NOMO-1 treated with dmso at 0.1 percent for 144 hours (cell line): ENCODE results near the gene MICAL3.

ENCODE experiments used
- DNase-seq: peaks from one replicate; lab custom pipeline; 2025; ENCODE audit not compliant: unreplicated experiment; lab: John Stamatoyannopoulos, UW

Gene MICAL3

DNA sequence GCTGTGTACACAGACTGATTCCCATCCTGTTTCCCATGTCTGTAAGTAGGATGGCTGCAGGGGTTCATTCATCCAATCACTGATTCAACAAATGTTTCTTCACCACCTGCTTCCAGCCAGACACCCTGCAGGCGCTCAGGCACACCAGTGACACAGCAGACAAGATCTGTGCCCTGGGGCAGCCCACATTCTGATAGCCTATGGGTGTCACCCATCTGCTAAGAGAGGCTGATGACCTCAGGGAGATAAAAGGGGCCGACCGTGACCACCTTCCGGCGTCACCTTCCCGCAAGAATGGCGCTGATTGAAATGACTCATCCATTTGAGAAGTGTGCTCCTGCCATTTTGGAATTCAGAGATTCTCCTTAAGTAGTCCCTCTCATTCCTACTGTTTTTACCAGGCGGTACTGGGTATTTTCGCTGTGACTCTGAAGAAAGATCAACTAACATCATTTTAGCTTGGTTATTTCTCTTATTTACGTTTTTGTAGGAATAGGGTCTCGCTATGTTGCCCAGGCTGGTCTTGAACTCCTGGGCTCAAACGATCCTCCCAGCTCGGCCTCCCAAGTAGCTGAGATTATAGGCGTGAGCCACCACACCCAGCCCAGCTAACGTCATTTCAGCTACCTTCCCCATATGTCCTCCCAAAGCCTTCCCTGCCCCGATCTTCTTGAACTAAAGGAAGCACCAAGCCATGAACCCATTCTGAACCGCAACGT lies 176.8 kb downstream of the MICAL3 start:
- no peak for DNase-seq

DNA sequence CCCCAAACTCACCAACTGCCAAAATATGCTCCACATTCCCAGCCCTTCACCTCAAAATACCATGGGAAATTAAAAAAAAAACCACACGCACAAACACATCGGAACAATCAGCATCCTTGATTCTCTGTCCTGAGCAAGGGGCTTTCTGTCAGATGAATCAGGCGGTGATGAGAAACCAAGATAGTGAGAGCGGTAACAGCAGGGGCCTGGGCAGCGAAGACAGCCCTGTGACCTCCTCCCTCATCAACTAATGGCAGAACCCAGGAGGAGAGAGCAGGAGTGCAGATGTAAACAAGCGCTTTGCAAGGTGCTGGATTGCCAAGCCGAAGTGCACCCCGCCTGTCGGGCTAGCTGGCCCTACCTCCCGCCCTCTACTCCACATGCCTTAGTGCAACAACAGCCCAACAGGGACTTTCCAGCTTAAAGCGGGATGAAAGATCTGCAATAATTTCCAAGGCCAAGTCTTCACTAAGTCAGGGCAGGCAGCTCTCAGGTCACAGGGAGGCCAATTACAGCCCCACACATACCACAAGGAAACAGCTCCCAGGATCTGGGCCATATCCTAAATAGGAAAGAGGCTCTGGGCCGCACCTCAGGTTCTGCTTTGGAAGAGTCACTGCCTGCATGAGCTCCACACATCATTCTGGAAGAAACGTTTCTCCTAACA lies 177.9 kb downstream of the MICAL3 start:
- no peak for DNase-seq

DNA sequence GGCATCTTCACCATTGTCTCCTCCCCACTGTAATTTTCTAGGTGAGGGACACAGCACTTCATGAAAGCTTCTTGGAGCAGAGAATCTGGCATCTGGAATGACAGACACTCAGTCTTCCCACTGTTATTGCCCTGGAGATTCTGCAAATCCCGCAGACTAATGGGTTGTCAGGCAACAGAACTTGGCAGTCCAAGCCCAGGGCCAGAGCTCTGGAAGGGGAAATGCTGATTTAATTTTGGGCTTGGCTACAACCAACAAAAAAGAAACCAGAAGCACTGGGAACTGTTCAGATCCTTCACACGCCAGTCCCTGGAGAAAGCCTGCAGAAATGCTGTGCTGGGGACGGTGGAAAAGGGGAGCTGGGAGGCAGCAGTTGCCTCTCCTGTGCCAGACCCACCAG lies 178.6 kb downstream of the MICAL3 start:
- no peak for DNase-seq

DNA sequence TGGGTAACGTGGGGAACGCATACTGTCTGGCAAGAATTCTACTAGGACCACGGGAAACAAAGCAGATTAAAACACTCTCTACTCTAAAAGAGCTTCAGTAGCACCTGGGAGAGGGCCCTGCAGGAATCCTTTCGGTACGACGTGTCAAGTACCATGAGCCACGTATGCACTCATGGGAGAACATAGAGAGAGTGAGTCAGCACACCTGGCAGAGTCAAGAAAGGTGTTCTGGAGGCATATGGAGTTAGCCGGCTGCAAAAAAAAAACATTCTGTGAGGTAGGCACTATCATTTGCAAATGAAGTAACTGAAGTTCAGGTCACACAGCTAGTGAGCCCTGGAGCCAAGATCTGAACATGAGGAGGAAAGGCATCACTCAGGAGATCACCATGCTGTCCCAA lies 179.0 kb downstream of the MICAL3 start:
- no peak for DNase-seq

DNA sequence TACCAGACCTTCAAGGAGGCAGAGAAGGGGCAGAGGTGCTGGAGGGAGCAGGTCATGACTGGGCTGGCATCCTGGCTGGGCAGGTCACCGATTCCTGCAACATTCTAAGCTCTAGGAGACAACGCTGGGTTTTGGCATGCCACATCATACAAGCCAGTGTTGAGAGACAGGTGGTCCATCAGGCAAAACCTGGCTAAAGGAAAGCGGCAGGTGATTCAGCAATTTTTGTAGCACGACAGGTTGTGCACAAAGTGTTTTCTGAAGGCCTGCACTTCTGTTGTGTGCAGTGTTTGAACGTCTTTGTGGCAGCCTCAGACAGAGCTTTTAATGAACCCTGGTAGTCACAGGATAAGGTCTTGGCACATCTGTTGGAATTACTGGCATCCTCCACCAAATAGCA lies 180.2 kb downstream of the MICAL3 start:
- no peak for DNase-seq

DNA sequence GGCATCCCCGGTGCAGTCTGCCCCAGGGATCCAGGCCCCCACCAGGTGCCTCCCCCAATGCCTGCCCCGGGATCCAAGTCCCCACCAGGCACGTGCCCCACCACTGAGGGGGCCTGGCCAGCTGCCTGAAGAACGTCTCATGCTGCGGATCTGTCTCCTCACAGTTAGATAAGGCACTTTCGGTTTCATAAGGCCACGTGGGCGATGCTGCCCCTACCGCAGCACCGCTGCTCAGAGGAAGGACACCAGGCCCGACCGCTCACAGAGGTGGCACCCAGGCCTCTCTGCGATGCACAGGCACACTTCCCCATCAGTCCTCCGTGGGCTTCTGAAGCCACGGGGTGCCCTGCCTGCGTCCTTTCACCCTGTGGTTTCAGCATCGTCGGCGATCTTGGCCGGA lies 182.0 kb downstream of the MICAL3 start:
- DNase-seq: no peak

DNA sequence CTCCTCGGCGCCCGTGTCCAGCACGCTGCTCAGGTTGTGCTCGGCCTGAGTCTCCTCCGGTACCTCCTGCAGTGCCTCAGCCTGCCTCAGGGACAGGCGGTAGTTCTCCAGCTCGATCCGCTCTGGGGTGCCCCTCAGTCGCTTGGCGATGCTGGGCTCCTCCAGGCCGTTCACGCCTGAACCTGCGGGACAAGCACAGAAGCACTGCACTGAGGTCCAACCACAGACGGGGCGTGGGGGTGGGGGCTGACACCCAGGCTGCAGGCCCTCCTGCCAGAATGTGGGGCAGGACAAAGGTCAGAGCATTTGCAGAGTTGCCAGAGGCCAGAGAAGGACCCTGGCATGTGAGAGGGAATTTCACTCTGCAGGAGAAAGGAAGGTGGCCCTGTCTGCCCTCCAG lies 182.5 kb downstream of the MICAL3 start:
- DNase-seq: no peak

DNA sequence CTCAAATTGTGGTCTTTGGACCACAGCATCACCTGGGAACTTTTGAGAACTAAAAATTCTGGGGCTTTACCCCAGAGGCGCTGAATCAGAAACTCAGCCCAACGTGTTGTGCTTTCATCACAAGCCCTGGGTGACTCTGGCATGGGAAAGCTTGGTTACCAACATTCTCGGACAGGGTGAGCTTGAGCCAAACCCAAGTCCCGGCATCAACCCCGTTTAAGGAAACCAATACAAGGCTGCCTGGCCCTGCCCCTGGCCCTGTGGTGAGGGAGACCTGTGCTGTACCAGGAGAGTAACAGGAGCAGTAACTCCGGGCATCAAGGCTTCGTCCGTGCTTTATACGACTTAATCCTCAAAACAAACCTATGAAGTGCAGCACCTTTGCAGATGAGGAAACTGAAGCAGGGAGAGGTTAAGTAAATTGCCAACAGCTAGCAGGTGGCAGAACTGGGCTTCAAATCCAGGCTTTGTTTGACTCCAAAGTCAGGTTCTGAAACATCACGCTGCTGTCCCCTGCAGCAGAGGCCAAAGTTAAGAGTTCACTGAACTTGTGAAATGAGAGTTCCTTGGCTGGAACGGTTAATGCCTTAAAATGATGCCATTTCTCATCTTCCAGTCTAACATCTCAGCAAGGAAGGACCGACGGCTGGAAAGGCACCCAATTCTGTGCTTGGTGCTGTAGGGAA lies 186.0 kb downstream of the MICAL3 start:
- DNase-seq: no peak

DNA sequence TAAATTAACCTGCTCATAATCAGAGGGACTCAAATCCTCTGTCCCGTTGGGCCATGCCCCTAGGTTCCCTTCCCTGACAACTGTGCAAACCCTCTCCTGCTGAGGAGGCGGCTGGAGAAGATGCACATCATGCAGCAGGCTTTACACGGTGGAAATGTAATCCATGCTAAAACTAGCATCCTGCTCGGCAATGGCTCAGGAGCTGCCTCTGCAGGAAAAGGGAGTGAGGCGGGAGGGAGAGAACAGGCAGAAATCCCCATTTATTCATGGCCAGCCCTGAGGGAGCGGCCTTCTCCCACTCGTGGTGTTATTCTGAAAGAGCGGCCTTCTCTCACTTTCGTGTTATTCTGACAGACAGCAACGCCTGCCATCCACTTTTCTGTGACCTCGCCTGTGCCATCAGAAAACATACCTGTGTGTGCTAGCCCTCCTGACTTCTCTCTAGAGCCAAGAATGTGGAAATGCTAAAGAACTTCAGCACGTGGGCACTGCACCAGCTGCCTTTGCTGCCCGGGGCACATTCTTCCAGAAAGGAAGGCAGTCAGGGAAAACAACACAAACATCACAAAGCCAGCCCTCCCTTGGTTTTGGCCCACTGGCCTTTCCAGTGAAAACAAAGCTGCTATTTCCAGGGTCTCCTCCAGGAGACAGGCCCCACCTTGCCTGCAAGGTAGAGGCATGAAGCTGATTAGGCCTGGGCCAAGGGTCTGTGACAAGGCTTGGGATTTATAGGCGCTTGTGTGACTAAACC lies 187.2 kb downstream of the MICAL3 start:
- DNase-seq: no peak

DNA sequence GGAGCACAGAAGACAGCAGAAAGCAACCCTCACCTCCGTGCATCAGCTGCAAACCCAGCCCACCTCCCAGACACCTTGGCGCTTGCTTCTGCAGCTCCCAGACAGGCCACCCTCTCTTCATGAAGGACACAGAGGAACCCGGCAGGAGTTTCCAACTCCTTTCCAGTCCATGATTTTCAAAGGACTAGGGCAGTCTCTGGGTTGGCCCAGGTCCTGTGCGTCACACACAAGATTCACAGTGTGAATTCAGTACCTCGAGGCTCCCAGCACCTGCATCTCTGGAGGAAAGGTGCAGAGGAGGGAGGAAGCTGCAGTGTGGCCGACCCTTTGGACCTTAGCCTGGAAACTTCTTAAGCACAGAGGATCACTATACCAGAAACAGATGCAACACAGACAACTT lies 189.1 kb downstream of the MICAL3 start:
- DNase-seq: no peak

DNA sequence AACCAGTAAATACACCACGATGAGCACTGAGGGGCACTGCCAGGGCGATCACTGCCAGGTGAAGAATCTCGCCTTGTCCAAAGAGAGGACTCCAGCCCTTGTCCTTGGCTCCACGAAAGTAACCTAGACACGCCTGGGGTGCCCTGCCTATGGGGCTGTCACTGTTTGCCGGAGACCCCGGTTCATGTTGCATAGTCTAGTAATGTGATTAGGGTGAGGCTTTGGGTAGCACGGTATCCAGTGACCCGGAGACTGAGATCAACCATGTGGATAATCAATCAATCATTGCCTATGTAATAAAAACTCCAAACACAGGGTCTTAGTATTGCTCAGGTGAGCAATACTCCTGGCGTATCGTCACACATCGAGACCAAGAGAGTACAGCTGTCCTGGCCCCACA lies 190.9 kb downstream of the MICAL3 start:
- no peak for DNase-seq

DNA sequence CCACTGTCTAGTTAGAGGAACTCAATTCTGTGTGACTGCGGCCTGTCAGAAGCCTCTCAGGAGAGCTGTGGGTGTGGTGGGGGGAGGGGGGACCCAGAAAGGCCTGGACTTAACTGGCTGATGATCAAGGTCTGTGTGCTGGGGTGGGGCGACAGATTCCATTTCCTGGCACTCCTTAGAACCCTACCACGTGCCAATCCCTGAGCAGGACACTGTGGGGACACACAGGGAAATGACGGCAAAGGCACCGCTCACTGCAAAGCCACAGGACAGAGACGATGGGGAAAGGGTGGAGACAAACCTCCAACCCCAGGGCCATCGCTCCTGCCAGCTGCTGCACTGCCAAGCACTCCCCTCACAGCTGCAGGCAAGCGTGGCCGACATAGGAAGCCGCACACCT lies 191.7 kb downstream of the MICAL3 start:
- DNase-seq: no peak

DNA sequence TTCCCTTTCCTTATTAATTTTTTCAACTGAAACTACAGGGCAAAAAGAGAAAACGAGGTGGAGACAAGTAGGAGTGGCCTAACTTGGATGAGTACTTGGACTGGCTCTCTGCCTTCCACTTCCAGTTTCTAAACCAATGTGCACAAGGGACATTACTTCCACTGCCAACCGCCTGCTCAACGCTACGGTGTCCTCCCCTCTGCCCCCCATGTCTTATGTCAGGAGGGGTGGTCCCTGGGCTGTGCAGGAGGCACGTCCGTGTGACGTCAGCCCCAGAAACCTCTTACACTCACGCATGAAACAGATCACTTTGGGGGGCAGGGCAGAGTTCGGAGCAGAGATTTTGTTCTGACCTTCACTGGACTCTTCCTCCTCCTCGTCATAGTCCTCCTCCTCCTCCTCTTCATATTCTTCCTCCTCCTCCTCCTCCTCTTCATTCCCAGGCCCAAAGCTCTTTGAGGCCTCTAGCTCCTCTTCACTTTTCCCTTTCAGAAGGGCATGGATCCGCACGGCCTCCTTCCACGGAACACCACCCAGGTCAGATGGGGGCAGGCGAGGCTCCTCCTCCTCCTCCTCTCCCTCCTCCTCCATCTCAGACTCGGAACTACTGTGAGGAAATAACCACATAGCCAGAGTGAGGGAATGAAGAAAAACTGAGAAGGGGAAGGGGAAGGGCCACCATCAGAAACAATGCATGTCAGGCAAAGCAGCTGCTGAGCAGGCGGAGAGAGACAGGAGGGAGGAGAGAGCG lies 192.7 kb downstream of the MICAL3 start:
- DNase-seq: no peak

DNA sequence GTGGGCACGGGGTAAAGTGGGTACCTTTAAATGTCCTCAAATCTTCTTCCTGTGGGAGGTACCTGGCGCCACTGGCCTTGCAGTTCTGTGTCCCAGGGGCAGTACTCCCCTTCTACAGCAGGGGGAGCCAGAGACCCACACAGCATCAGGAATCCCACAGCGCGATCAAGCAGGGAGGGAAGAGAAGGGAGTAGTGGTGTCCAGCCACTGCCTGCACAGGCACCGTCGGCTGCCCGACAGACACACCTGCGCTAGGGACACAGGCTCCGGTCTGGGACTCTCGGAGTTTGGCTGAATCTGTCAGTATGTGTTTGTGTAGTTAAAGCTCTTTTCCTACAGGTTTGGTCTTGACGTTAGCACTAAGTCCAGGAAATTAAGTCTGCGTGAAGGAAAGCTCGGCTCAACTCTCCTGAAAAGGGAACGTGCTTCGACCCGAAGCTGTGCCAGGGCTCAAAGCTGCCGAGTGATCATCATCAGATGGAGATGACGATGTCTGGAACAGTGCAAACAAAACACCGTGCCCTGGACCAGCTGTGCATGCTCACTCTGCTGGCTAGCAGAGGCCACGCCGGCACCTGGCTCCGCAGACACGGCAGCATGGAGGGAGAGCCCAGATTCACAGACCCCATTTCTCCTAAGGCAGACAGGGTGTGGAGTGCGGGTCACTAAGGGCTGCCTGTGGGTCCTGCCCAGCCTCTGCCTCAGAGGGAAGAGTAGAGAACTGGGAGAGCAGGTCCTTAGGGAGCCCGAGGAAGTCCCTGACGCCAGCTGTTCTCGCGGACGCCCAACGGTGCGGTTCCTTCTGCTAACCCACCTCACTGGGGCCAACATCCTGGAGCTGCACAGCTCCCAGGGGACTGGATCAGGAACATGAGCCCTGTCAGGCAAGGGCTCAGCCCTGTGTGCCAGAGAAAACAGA lies 194.1 kb downstream of the MICAL3 start:
- DNase-seq: peak; percentile 13

DNA sequence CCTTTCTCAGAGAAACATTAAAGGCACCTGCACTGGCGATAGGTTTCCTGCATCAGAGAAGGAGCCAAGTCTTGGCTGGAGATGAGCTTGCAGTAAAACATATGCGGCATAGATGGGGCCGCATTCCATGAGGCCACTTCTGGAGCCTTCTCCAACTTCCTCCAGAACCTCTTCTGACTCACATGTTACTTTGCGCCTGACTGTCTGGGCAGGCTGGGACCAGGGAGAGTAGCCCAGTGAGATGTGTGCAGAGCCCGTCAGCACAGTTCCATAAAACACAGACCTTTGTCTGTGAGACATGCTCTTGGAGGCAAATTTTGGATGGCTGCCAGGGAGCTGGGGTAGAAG lies 194.7 kb downstream of the MICAL3 start:
- DNase-seq: no peak

DNA sequence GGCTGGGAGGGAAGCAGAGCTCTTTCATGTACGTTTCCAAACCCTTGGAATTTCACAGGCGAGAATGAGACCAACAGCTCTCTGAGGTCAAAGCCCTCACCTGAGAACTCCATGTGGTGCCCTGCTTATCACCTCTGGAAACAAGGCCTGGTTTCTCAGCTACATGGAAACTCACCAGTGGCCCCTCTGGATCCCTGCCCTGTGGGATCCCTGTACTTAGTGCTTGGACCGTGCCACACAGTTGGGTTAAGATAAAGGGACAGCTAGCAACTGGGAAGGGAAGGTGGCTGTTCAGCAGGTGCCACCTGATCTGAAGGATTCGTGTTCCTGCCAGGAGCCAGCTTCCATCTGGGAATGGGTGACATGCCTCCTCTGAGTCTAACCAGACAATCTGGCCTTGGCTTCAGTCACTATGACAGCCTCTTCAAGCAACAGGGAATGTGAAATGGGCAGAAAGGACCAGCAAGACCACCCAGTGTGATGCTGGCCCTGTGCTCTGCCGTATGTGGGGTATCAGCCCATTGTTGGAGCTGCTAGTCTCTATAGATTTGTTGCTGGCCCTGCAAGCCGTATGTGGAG lies 195.8 kb downstream of the MICAL3 start:
- DNase-seq: no peak

DNA sequence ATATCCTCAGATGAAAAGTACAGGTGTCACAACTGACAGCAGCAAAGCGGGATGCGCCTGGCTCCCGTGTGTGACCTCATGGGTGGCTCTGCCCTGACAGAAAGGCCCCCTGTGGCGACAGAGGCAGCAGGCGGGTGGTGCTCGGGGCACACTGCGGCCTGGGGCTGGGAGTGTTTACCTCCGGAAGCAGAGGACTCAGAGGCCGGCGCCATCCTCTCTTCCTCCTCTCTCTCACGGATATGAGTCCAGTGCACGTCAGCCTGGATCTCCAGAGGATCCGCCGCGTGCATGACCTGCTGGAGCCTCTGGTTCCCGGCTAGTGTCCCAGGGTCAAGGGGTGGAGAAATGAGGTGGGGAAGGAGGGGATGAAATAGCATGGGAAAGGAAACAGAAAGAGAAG lies 196.9 kb downstream of the MICAL3 start:
- no peak for DNase-seq

DNA sequence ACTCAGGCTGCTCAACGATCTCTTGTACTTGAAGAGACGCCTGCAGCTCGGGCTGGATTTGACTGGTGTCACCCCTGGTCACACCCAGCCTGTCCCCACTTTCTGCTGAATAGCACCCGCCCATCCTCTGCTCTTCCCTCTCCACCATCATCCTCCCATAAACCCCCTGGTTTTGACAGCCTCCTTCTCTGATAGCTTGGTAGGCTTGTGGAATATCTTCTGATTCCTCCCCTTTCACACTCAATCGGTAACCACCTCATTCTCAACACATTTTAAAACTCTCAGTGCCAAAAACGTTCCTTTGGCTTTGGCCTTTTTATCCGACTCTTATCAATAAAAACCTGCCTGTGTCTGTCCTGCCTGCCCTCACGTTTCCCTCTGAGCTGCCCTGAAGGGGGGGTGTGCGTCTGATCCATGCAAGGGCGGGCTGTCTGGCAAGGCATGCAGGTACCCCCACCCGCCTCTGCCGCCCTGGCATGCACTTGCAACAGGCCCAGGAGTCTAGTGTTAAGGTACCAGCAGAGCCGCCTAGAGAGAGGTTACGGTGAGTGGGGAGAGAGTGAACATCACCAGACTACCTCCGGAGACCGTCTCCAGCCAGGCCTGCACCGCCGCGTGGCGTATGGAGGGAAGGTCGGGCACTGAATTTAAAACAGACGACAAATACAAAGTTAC lies 198.3 kb downstream of the MICAL3 start:
- DNase-seq: no peak

DNA sequence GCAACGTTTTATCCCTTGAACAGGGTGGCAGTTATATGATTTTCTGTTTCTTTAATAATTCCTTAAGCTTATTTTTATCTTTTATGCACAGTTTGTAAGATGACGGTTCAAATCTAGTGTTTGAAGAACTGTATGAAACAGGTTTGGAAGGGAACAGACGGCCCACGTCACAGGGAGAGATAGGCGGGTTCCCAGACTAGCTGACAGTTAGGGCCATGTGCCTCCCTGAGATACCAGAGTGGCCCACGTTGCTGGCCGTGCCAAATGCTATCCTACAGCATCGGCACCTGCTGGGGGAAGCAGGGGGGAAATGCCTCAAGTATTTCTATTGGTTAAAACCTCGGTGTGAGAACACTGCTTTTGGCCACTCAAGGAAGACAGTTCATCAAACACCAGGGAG lies 199.9 kb downstream of the MICAL3 start:
- DNase-seq: no peak
